HG02588 (cell line): ENCODE data around the gene C4orf36.

Experiments used
- ATAC-seq: cut with Tn5 transposase; IDR thresholded peaks from one replicate; pipeline ENCODE4 v1.9.1; 2021; ENCODE audit warnings: mild to moderate bottlenecking, moderate library complexity; ENCODE audit not compliant: unreplicated experiment

The C4orf36 gene

DNA sequence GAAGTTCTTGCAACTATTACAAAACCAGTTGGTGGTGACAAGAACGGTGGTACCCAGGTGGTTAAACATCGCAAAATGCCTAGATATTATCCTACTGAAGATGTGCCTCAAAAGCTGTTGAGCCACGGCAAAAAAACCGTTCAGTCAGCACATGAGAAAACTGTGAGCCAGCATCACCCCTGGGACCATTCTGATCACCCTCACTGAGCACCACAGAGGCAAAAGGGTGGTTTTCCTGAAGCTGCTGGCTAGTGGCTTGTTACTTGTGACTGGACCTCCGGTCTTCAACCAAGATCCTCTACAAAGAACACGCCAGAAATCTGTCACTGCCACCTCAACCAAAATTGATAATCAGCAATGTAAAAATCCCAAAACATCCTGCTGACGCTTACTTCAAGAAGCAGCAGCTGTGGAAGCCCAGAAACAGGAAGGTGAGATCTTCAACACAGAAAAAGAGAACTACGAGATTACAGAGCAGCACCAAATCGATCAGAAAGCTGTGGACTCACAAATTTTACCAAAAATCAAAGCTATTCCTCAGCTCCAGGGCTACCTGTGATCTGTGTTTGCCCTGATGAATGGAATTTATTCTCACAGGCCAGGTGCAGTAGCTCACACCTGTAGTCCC, 21.7 kb downstream of the C4orf36 start:
- ATAC-seq: no peak

DNA sequence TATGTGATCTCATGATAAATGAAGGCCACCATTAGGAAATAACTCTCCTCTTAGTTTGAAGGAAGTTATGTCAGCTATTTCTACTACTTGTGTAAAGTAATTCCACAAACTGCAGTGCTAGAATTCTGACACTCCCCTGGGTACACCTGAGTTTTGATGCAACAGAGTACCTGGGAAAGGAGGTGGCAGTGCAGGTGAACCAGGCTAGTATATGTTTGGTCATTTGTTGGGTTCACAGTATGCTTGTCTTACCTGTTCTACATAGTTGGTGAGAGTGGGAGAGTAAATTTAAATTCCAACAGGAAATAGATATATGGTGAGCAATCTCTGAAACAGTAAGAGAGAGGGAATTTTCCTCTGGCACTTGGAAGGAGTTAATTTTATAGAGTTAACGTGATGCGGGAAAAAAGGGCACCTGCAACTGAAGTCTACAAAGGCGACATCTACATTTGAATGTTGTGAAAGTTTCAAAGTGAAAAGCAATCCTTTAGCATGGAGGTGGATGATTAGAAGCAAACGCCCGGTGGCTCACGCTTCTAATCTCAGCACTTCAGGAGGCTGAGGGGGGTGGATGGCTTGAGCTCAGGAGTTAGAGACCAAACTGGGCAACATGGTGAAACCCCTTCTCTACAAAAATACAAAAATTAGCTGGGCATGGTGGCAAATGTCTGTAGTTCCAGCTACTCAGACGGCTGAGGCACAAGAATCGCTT, 34.7 kb downstream of the C4orf36 start:
- ATAC-seq: no peak

DNA sequence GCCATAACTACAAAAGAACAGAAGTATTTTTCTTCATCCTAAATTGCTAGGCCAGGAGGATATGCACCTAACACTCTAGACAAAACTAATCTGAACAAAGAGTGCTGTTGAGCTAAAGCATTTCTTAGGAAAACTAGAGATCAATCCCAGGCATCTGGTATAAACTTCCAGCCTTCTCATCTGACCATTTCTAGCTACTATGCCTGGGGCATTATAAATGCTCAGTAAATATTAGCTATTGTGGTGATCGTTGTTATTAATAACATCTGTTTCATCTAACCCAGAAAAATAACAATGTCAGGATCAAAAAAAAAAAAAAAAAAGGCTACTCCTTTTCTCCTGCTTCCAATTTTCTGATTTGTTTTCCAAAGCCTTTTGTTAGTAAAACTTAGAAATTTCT, 35.3 kb downstream of the C4orf36 start:
- no peak for ATAC-seq

DNA sequence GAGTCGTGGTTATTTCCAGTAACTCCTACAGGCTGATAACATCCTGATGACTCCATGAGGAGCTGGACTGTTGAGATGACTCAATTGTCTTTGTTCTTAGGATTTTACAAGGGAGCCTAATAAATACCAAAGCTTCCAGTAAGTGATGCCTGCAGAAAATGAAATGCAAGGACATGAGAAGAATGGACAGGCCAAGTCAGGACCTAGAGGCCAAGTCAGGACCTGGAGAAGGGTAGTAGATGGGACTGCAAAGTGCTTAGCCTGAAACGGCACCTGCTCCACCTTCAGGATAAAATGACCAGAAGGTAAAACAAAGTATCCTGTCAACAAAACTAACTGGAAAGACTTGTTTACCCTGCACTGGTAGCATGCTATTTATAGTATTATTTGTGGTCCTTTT, 36.6 kb downstream of the C4orf36 start:
- no peak for ATAC-seq

DNA sequence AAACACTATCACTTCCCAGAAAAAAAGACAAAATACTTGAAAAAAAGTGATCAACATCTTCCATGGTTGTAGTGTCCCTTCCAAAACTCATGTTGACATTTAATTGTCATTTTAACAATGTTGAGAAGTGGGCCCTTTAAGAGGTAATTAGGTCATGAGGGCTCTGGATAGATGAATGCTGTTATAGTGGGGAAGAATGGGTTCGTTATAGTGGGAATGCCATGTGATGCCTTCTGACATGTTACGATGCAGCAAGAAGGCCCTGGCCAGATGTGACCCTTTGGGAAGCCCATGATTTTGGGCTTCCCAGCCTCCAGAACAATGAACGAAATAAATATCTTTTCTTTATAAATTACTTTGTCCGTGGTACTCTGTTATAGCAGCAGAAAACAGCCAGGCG, 39.0 kb downstream of the C4orf36 start:
- ATAC-seq: no peak

DNA sequence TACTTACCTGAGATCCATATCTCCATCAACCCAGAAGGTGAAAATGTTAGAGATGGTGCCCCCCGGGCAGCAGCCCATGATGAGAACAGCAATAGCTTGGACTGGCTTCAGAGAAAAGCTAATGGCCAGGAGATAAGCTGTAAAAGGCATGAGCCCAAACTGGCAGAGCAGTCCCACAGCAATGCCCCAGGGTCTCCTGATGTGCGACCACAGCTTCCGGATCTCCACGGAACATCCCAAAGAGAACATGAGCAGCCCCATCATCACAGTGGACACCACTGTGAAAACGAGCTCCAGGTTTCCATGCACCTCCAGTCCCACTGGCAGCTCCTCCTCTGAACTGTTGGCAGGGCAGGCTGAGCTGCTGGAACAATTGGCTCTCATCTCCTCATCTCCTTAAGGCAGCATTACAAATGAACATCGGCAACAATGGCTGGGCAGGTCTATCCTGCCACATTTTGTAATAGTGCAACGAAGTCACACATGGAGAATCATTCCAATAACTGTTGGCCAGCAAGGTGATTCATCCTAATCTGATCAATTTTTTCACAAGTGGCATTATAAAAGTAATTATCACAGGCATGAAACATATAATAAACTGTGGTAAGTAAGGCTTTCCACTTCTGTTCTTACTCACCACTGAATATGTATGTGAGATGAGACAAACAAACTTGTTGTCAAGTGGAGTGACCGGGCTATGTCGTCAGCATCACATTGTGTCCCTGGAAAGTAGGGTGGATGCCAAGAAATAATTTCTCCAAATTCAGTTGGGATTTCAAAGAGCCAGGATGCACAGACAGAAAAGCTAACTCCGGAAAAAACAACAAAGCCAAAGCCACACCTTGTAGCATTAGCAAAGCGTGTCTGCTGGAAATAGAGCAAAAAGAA, 43.2 kb downstream of the C4orf36 start, which contains the start of gene SLC10A6:
Gene SLC10A6, minus strand, starts transcription at position 653 of the 888 bp plus-strand sequence. Its CDS starts 269 bp downstream, at position 384.
- no peak for ATAC-seq

DNA sequence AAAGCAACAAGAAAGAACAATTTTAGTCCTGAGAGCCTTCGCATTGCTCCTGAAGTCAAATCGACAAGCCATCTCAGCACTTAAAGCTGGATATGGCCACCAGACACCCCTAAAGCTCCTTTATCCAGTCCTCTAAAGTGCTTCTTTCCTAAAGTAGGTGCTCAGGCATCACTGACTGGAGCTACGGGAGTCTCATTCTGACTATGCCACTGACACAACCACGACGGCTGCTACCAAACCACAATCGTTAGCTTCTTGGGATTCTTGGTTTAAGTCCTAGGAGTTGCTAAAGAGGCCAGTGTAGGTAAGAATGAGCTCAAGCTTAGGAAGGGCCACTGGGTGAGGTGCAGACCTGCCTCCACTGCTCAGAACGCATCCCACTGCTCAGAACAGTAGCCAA, 44.1 kb downstream of the C4orf36 start:
- no peak for ATAC-seq

DNA sequence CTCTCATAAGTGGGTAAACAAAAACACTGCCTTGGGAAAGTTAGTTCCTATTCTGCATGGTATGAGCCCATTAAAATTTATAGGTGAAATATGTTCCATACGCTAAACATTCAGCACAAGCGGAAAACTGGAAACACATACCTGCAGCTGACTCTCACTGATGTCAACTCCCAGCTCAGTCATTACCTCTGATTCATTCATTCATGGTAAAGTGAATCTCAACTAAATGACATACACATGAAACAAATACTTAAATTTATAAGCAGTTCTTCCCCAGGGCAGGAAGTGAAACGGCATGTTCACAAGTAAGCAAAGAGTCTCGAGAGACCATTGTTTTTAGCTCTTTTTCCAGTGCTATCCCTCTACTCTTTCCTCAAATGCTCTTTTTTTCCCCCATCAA, 44.7 kb downstream of the C4orf36 start:
- ATAC-seq: no peak

DNA sequence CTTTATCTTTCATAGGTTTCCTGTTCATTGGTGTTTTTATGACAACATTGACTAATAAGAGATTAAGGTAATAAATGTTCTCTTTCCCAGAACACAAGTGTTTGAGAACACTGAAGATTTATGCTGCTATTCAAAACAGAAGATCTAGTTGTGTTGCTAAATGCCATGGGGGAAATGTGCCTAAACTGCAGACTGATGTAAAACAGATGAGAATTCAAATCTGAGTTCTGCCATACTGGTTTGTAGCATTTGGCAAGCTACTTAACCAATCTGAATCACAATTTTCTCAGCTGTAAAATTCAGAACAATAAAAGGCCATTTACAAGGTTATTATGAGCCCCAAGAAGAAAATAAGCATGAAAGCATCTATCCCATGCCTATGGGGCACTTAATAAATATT, 45.3 kb downstream of the C4orf36 start:
- no peak for ATAC-seq

DNA sequence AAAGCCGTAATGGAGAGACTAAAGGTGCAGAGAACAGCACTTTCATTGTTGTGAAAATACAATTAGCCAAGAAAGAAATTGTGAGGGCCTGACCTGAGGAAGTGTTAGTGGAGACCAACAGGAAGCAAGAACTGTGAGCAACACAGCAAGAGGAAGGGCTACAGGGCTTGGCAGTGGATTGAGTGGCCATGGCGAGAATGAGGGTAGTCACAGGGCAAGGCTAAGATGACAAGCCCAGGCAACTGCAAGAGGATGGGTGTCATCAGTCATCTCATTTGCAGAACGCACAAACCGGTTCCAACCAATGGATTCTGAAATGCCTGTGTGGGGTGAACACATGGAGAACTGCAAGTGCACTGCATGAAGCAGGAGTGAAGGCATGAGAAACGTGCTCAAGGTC, 46.6 kb downstream of the C4orf36 start:
- ATAC-seq: no peak

DNA sequence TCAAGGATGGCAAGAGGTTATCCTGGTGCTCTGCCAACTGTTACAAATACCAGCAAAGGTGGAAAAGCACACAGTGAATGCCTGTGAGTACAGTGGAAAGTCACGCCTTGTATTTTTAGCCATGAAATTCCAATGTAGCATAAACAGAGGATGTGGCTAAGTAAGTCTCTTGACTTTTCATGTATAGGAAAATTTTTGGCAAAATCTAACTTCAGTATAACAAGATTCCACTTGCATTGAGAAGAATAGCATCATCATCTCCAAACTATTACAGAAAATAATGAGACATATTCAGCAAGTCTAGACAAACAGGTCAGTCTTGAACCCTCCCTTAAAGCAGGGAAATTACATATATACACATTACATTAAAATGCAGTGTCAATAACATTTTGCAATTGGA, 50.9 kb downstream of the C4orf36 start:
- ATAC-seq: no peak

DNA sequence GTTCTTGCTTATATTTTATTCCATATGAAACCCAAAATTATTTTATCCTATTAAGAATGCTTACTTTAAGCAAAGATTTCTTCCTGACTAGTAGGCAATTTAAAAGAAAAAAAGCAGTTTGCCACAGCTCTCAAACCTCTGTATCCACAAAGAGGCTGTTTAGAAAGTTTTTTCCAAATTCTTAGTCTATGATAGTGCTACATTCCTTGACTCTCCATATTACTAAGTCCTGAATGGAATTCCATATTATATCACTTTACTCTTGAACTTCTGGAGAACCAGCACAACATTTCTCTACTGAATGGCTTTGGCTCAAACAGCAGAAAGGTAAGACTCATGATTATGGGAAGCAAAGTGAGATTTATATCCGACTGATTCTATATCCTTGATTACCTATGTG, 51.4 kb downstream of the C4orf36 start:
- ATAC-seq: no peak

DNA sequence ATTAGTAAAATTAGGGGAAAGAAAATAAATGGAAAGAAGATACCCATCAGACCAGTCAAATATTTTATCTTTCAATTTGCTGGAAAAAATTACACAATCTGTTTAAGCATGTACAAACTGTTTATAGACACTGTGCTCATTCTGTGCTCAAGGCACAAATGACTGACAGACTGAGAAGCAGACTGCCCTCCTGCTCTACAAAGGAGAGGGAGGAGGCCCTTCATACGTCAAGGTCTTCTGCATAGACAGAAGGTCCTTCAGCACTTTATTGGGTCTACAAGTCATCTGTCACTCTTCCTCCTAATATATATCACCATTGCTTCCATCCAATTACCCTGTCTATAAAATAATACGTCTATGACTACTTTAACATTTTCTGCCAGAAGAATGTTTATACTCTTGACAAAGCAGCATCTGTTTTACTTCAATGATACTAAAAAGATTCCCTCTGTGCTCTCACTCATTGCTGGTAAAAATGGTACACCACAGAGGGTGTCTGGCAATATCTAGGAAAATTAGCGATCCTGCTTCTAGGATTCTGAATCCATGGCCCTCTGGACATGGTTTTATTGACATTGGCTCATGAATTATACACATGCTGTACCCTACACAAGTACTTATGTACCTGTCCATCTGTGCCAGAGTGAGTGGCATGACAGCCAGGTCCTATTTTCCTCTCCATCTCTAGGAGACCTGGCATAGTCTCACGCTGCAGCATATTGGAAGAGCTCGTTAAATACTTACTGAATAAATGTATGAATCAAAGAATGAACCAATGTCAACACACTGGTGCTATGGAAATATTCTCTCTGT, 54.3 kb downstream of the C4orf36 start:
- no peak for ATAC-seq

DNA sequence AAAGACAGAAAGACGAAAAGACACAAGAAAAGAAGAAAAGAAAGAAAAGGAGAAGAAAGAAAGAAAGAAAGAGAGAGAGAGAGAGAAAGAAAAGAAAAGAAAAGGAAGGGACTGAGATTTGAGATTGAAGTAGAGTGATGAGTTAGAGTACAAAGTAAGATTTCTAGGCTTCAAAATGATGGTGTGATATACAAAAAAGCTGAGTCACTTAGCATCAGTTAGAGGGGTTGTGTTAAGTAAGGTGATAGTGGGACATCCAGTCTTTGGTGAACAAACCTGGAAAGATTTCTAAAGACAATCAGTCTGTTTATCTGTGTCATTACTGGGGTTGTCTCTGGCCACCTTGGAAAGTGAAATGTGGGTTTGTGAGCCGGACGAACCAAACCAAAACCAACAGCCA, 56.5 kb downstream of the C4orf36 start:
- ATAC-seq: no peak

DNA sequence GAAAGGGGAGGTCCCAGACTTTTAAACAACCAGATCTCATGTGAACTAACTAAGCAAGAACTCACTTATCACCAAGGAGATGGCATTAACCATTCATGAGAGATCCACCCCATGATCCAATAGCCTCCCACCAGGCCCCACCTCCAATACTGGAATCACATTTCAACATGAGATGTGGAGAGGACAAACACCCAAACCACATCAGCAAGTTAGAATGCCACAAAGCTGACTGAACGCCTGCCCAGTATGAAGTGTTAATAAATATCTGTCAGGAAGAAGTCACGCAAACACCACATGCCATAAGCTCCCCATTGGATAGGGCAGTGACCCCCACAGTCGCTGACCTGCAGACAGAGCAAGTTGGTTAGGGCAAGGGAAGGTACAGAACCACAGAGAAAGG, 57.3 kb downstream of the C4orf36 start:
- ATAC-seq: no peak

DNA sequence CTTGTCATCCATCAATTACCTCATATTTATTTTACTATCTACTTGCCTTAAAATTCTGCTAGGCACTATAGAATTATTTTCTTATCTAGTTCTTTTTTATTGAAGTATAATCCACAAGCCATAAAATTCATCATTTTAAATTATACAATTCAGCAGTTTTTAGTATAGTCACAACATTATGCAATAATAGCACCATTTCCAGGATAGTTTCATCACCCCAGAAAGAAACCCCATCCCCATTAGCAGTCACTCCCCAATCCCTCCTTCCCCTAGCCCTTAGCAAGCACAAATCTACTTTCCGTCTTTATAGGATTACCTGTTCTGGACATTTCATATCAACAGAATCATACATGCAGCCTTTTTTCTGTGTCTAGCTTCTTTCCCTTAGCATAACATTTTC, 58.6 kb downstream of the C4orf36 start:
- no peak for ATAC-seq

DNA sequence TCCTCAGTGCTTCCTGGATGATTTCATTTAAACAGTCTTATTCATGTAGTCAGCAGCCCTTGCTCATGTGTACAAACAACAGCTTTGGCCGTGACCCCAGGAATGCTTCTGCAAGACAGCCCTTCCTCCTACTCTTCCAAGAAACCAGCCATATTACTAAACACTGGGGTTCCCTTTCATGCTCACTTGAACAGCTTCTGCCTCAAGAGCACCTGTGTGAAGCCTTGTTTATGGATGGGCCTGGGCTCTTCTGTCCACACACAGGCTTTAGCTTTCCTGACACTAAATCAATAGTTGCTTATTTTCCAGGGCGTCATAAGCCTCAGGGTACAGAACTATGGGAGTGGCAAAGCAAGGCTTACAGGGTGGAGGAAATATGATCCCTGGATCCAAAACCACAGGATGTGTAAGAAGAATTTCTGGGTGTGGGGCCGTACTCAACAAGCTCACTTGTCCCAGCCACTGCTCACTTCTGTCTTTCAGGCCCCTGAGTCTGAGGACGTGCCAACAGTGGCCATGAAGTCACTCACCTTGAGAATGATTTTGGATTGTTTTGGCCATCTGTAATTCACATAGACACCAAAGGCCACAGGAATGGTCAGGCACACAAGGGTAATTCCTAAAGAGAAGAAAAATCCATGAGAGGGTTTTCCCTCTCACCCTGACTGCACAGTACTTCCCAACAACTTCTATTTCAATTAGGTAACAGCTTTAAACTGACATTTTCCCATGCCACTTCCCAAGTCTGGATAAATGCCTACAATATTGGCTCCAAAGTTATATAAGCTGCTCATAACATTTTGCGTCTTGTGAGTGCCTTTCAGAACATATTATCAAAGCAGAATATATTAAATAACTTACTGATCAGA, 60.7 kb downstream of the C4orf36 start:
- ATAC-seq: no peak
